HG03432 (cell line): ENCODE data around the gene FOXP4.

Source experiments
- ATAC-seq: cut with Tn5 transposase; IDR thresholded peaks from one replicate; pipeline ENCODE4 v1.9.1; 2021; ENCODE audit warnings: mild to moderate bottlenecking, moderate library complexity; ENCODE audit not compliant: unreplicated experiment

The FOXP4 gene

DNA sequence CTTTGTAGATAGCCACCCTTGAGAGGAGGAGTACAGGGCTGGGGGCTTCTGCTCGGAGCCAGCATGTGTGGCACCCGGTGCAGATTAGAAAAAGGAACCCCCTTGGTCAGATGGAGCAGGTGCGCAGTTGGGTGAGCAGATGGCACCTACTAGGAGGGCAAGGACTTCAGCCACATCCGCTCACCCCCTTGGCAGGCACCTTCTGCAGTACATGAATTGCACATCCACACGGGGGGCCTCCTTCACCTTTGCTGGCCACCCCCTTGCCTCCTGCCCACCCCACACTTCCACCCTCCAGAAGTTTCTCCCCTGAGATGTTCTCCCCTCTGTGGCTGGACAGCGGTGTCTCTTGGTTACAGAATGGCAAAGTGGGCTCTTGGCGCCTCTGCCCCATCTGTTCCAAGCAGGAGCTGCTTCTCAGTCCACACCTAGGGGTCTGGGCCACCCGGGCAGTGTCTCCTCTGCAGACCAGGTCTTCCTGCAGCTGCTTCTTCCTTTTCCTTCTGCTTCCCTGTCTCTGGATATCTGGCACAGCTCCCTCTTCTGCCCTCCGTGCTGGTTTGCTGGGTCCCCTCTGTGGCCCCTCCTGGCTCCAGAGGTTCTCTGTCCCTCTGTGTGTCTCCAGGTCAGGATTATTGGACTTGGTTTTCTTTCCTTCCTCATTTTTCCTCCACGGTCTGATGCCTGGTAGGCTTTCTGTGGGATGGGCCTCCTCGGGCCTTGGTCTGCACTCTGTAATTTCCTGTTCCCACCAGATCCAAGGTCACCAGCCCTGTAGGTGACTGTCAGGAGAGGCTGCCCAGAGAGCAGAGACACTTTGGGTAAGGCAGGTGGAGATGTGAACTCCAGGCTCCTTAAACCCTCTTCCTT, 96.1 kb downstream of the FOXP4 start:
- ATAC-seq = no peak

DNA sequence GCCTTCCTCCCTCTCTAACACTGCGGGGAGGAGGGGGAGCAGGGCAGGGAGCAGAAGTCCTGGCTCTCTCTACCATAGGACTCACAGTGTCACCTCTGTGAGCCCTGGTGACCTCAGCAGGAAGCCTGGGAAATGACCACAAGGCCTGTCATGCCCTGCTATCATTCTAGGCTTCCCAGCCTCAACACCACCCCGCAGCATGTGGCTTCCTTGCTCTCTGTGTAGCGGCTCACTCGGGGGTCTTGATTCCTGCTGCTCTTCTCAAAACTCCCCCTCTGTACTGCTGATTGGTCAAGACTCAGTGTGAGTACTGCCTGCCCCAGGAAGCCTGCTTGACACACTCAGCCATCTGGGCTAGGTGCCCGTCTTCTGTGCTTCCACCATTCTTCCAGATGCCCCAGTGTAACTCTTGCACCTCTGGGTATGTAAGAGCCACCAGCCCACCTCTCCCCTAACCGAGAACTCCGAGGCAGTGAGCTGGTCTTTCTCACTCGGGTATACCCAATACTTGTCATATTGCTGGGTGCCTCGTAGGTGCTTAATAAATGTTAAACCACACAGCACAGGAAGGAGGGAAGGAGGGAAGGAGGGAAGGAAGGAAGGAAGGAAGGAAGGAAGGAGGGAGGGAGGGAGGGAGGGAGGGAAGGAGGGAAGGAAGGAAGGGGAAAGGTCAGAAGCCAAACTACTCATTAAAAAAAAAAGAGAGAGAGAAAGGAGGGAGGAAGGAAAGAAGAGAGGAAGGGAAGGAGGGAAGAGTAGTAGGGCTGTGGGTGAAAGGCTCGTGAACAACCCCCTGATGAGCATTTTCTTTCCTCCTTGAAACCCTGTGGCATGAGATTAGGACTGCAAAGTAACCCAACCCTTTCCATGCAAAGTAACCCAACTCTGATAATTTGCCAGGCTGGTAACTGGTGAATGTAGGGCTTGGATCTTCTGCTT, 97.0 kb downstream of the FOXP4 start:
- no peak for ATAC-seq

DNA sequence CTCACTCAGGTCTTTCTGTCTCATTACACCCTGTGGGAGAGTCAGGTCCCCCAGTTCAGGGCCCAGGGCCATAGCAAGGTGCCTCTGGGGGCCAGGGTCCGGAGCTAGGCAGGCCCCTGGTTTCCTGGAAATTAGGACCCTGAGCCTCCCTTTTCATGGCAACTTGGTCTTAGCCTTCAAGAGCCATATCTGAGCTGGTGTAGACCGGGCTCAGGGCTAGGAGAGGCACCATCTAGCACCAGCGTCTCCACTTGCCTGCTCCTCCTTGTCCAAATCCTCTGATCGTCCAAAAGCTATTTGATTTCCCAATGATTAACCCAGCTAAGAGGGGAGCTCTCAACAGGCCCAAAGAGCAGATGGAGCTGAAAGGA, 97.7 kb downstream of the FOXP4 start:
- ATAC-seq = no peak

DNA sequence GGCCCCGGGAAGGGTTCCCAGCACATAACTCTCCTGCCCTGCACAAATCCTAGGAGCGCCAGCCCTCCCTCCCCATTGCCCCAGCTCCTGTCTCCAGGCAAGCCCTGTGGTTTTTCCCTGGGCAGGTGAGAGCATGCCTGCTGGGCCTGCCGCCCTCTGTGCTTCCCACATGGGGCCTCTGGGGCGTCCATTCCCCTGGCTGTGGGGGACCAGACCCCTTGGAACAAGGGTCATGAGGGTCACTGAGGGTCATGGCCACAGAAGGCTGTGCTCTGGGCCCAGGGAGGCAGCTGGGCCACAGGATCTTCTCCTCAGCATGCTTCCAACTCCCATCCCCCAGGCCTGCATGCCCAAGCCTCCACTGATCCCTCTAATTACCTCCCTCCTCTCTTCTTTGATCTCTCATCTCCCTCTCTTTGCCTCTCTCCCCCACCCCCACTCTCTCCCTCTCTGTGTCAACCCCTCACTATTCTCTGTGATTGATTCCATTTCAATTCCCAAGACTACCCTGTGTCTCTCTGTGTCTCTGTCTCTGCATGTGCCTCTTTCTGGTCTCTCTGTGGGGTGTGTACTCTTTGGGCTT, 98.2 kb downstream of the FOXP4 start:
- no peak for ATAC-seq

DNA sequence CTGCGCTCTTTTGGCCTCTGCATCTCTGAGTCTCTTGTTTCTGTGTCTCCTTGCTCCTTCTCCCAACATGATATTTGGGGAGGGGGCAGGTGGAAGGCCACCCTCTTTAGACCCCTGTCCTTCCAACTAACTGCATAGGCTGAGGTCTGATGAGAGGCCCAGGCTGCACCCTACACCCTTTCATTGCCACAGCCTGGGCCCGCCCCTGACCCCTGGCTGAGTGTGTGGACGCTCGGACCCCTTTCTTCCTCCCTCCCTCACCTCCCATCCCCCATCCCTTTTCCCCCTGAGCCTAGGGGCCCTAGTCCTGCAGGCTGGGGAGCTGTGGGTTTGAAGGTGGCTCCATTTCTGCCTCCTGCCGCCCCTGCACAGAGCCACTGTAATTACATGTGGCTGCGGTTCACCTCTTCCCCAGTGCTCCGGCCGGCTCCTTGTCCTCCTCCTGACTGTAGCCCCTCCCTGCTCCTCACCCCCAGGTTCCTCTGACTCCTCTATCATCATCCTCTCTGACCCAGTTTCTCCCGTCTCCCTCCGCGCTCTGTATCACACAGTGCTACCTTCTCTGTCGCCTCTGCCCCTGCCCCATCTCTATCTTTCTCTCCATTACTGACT, 98.9 kb downstream of the FOXP4 start:
- ATAC-seq = no peak

DNA sequence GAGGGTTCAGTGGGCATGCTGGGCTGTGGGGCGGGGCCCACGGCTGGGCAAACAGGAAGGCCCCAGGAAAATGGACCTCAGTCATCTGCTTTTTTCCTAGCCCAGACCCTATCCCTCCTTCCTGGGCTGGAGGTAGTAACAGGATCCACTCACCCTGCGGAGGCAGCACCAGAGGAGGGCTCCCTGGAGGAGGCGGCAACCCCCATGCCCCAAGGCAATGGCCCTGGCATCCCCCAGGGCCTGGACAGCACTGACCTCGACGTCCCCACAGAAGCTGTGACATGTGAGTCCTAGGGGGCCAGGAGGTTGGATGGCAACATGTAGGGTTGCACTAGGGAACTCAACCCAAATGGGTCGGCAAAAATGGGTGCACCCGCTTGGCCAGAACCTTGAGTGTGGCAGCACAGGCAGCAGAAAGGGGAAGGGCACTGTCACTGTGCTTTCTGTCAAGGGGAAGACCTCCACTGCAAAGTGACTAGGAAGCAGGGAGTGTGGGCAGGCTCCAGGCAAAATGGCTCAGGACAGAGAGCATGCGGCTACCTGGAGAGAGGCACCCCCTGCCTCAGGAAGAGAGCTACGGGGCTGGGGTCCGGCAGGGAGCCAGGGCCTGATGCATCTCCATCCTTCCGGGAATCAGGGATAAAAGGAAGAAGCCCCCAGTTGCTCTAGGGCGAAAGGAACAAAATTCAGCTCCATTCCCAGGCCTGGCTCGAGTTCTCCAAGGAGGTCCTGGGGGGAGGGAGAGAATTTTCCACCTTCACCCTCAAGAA, 100.0 kb downstream of the FOXP4 start:
- no peak for ATAC-seq

DNA sequence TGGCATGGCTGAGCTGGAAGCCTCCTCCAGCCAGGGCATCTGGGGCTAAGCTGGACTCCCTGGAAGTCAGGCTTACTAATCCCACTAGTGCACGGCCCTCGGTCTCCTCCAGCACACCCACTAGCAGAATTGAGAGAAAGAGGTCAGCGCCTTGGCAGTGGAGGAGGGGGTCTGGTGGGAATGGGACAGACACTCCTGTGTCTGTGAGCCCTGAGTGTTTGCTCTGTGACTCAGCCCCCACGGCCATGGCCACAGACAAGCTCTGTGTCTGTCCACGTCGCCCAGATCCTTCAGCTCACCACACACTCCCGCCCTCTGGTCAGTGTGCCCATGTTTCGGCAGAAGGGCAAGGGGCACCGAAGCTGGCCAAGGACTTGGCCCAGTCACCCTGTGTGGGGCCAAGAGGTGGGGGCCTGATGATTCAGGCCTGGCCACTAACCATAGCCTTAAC, 100.9 kb downstream of the FOXP4 start:
- ATAC-seq = no peak

DNA sequence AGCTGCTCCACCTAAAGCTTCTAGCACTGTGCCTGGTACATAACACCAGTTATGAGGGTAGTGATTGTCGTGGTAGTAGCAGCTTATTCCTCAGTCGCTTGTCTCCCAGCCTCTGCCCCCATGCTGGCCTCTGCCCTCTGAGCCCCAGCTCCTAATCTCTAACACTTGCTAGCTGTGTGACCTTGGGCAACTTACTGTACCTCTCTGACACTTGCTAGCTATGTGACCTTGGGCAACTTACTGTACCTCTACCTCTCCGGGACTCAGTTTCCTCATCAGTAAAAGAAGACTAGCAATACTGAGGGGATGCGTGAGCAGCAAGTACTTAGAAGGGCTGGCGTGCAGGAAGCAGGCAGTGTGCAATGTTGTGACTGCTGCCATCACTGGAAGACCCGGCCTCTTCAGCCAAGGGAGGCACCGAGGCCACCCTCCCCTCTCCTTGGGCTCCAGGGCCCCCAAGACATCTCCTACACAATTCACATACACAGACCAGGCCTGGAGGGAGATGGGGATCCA, 101.9 kb downstream of the FOXP4 start:
- no peak for ATAC-seq

DNA sequence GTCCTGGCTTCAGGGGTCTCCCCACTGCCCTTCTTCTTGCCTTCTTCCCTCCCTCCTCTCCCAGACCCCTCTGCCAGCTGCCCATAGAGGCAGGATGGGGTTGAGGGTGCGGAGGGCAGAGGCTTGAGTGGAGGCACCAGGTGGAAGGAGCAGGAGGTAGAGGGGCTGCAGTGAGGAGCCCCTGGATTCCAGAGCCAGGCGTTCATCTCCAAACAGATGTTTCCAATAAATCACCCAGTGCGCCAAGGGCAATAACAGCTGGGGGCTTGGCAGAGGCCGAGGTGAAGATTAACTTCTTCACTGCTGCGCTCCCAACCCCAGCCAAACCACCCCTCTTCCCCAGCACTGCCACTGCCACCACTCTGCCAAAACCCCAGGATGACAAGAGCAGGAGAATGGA, 102.7 kb downstream of the FOXP4 start:
- no peak for ATAC-seq

DNA sequence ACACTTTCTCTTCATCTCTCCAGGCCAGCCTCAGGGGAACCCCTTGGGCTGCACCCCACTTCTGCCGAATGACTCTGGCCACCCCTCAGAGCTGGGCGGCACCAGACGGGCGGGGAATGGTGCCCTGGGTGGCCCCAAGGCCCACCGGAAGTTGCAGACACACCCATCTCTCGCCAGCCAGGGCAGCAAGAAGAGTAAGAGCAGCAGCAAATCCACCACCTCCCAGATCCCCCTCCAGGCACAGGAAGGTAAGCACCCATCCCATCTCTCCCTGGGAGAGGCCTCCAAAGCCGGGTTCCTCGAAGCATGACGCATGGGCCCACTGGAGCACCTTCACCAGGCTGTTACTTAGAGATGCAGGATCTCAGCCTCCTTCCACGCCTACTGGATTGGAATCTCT, 103.4 kb downstream of the FOXP4 start:
- ATAC-seq = no peak

DNA sequence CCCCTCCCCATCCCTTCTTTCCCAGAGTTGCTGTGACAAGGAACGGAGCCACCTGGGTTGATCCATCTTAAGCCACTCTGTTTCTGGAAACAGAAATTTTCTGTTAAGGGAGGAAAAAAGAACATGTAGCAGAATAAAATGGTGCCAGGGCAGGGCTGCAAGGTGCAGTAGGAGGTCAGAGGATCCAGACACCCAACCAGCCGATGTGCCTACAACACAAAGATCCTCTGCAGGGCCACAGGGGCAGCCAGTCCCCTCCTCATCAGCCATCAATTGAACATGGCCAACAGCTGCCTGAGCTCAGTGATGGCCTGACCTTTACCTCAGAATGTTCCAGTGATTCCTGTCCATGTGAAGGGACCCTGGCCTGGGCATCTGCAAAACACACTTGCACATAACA, 103.9 kb downstream of the FOXP4 start:
- ATAC-seq = no peak

DNA sequence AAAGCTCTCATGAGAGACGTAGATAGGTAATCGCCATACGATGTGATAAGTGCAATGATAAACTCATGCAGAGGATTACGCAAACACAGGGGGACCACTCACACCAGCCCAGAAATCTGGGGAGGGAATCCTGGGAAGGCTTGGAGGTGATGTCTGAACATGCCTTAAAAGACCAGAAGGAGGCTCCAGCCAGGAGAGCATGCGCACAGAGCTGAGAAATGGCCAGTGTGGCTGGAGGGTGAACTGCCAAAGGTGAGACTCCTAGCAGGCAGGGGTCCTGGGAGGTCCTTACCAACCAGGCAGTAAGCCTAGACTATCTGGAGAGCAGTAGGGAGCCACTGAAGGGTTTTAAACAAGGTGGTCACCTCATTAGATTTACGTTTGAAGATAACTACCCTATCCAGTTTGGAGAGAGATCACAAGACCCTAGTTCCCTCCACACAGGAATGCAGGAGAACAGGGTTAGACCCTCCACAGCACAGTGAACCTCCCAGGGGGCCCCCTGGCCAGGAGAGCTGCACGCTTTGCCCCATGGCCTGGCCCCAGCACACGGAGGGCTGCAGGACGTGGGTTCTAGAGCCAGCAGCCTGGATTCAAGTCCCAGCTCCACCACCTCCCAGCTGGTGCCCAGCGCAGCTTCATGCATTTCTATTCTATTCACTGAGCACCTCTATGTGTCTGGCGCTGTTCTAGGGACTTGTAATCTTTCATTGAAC, 105.2 kb downstream of the FOXP4 start:
- ATAC-seq = no peak
